IMR-90 (cell line): ENCODE data around the gene GBA3. TPM values are rescaled to one million over a fixed set of nuclear protein-coding genes. Genes with fewer than 3 reads are reported as not detected.

Experiments used
- ATAC-seq: fragments of 200-7000 bp; cut with Tn5 transposase; 2 replicates; pipeline ENCODE4 v1.9.1; 2020; ENCODE audit warnings: low read depth, mild to moderate bottlenecking, moderate library complexity
- BruUV-seq: library from RNA; stranded (reverse); fragments of 400-500 nt; replicated peaks from 2 replicates; lab custom pipeline; 2021; lab: Mats Ljungman, UMichigan
- CTCF ChIA-PET: fragments of 300-600 bp; formaldehyde crosslinking; extraction: SDS; loops from one replicate; lab custom pipeline; 2021; ENCODE audit warnings: antibody characterized with exemption; lab: Yijun Ruan, JAX
- POLR2A ChIA-PET: fragments of 300-600 bp; sonication (Branson Sonifier 250); formaldehyde crosslinking; loops from one replicate; lab custom pipeline; 2022; ENCODE audit warnings: antibody characterized with exemption; ENCODE audit not compliant: unreplicated experiment; lab: Charles Lee
- DNase-seq: peaks from one replicate; pipeline ENCODE4 v3.0.0; 2013
- H2AFZ ChIP-seq: replicated peaks from 2 replicates; pipeline ENCODE3; 2013; ENCODE audit warnings: low read length, mild to moderate bottlenecking; ENCODE audit not compliant: poor library complexity
- H2AK5ac ChIP-seq: 2 replicates; pipeline ENCODE4 v1.6.1; 2013; ENCODE audit warnings: low read depth, low read length, inconsistent platforms
- H2AK9ac ChIP-seq: replicated peaks from 2 replicates; pipeline ENCODE3; 2013; ENCODE audit warnings: mild to moderate bottlenecking, low read depth, low read length, moderate library complexity; ENCODE audit not compliant: poor library complexity
- H2BK120ac ChIP-seq: 2 replicates; pipeline ENCODE4 v1.6.1; 2013; ENCODE audit warnings: low read depth, low read length, inconsistent platforms
- H2BK15ac ChIP-seq: 3 replicates; pipeline ENCODE4 v1.6.1; 2013; ENCODE audit warnings: low read depth, low read length, inconsistent platforms
- H2BK20ac ChIP-seq: 2 replicates; pipeline ENCODE4 v1.6.1; 2013; ENCODE audit warnings: low read depth, mild to moderate bottlenecking, inconsistent platforms, low read length, moderate library complexity
- H2BK5ac ChIP-seq: 2 replicates; pipeline ENCODE4 v1.6.1; 2013; ENCODE audit warnings: mild to moderate bottlenecking, low read depth, low read length, inconsistent platforms; ENCODE audit not compliant: poor library complexity, severe bottlenecking
- H3K14ac ChIP-seq: replicated peaks from 2 replicates; pipeline ENCODE4 v1.6.1; 2013; ENCODE audit warnings: low read depth, low read length, inconsistent platforms
- H3K18ac ChIP-seq: 2 replicates; pipeline ENCODE4 v1.6.1; 2013; ENCODE audit warnings: low read depth, low read length, control low read depth
- H3K23ac ChIP-seq: 2 replicates; pipeline ENCODE4 v1.6.1; 2013; ENCODE audit warnings: low read depth, low read length, inconsistent platforms
- H3K27ac ChIP-seq: 2 replicates; pipeline ENCODE4 v1.5.1; 2013; ENCODE audit warnings: mild to moderate bottlenecking, control low read depth, low read length; ENCODE audit not compliant: insufficient read depth
- H3K27me3 ChIP-seq: 2 replicates; pipeline ENCODE4 v1.6.1; 2013; ENCODE audit warnings: low read length; ENCODE audit not compliant: control insufficient read depth, insufficient read depth
- H3K36me3 ChIP-seq: 2 replicates; pipeline ENCODE4 v1.6.1; 2013; ENCODE audit warnings: low read length, mixed read lengths; ENCODE audit not compliant: control insufficient read depth, insufficient read depth
- H3K4ac ChIP-seq: 2 replicates; pipeline ENCODE4 v1.6.1; 2013; ENCODE audit warnings: low read depth, low read length, inconsistent platforms
- H3K4me1 ChIP-seq: 2 replicates; pipeline ENCODE4 v1.6.1; 2013; ENCODE audit warnings: low read length, mixed read lengths; ENCODE audit not compliant: control insufficient read depth, insufficient read depth
- H3K4me2 ChIP-seq: 2 replicates; pipeline ENCODE4 v1.6.1; 2013; ENCODE audit warnings: low read depth, mild to moderate bottlenecking, control low read depth, low read length, moderate library complexity
- H3K4me3 ChIP-seq: 2 replicates; pipeline ENCODE4 v1.5.1; 2013; ENCODE audit warnings: low read depth, mild to moderate bottlenecking, control low read depth, low read length, moderate library complexity; ENCODE audit not compliant: insufficient read depth
- H3K56ac ChIP-seq: 2 replicates; pipeline ENCODE4 v1.6.1; 2013; ENCODE audit warnings: low read length, inconsistent platforms; ENCODE audit not compliant: insufficient read depth; ENCODE audit errors: extremely low read depth
- H3K79me1 ChIP-seq, 2 experiments: 2 replicates each; pipeline ENCODE4 v1.6.1; 2013; ENCODE audit warnings: low read length in 2 of 2, inconsistent platforms in 1 of 2, low read depth in 1 of 2
- H3K9ac ChIP-seq: 2 replicates; pipeline ENCODE4 v1.6.1; 2013; ENCODE audit warnings: low read depth, low read length, control low read depth
- H3K9me1 ChIP-seq: 2 replicates; pipeline ENCODE4 v1.6.1; 2013; ENCODE audit warnings: low read length, inconsistent platforms; ENCODE audit not compliant: insufficient read depth
- H3K9me3 ChIP-seq: 2 replicates; pipeline ENCODE4 v1.6.1; 2013; ENCODE audit warnings: low read length; ENCODE audit not compliant: control insufficient read depth, insufficient read depth
- H4K20me1 ChIP-seq: 2 replicates; pipeline ENCODE4 v1.6.1; 2013; ENCODE audit warnings: low read length, inconsistent platforms; ENCODE audit not compliant: insufficient read depth
- H4K5ac ChIP-seq: 2 replicates; pipeline ENCODE4 v1.6.1; 2013; ENCODE audit warnings: mild to moderate bottlenecking, low read depth, low read length, control low read depth
- H4K8ac ChIP-seq, 2 experiments: 2 replicates each; pipeline ENCODE4 v1.6.1; 2013; ENCODE audit warnings: low read depth in 2 of 2, low read length in 2 of 2, control low read depth in 1 of 2, inconsistent platforms in 1 of 2
- H4K91ac ChIP-seq: 2 replicates; pipeline ENCODE4 v1.6.1; 2013; ENCODE audit warnings: low read depth, low read length, inconsistent platforms; ENCODE audit not compliant: insufficient read depth
- CEBPB ChIP-seq: IDR thresholded peaks from 2 replicates; pipeline ENCODE4 v1.6.1; 2012; ENCODE audit warnings: low read depth, low read length, improper control_type of control experiment
- CTCF ChIP-seq: conservative IDR thresholded peaks from 2 replicates; pipeline ENCODE4 v1.5.1; 2012; ENCODE audit warnings: mild to moderate bottlenecking, low read depth, low read length, improper control_type of control experiment
- FOS ChIP-seq: fragments of 150-350 bp; IDR thresholded peaks from 2 replicates; pipeline ENCODE4 v1.6.1; 2016; ENCODE audit warnings: low read depth, low read length
- MAFK ChIP-seq: IDR thresholded peaks from 2 replicates; pipeline ENCODE4 v1.6.1; 2012; ENCODE audit warnings: low read depth, low read length, improper control_type of control experiment
- MAZ ChIP-seq: IDR thresholded peaks from 2 replicates; pipeline ENCODE4 v1.6.1; 2012; ENCODE audit warnings: low read depth, mild to moderate bottlenecking, low read length, improper control_type of control experiment, moderate library complexity, borderline replicate concordance
- MXI1 ChIP-seq: IDR thresholded peaks from 2 replicates; pipeline ENCODE4 v1.6.1; 2012; ENCODE audit warnings: low read depth, mild to moderate bottlenecking, low read length, moderate library complexity, borderline replicate concordance
- RAD21 ChIP-seq: IDR thresholded peaks from 2 replicates; pipeline ENCODE4 v1.6.1; 2012; ENCODE audit warnings: low read length, improper control_type of control experiment
- RCOR1 ChIP-seq: IDR thresholded peaks from 2 replicates; pipeline ENCODE4 v1.6.1; 2012; ENCODE audit warnings: mild to moderate bottlenecking, low read length, improper control_type of control experiment; ENCODE audit not compliant: insufficient replicate concordance
- RFX5 ChIP-seq: IDR thresholded peaks from 2 replicates; pipeline ENCODE4 v1.8.0; 2012; ENCODE audit warnings: low read depth, mild to moderate bottlenecking, low read length, moderate library complexity
- SMC3 ChIP-seq: fragments of 150-350 bp; IDR thresholded peaks from 2 replicates; pipeline ENCODE4 v1.6.1; 2016; ENCODE audit warnings: low read depth, mild to moderate bottlenecking, antibody characterized with exemption, low read length, moderate library complexity
- USF2 ChIP-seq: fragments of 150-350 bp; IDR thresholded peaks from 2 replicates; pipeline ENCODE4 v1.6.1; 2017; ENCODE audit warnings: mild to moderate bottlenecking, antibody characterized with exemption, low read length, low read depth
- dilution Hi-C: fragments of 300-500 bp; cut with HindIII; formaldehyde crosslinking; loops from one replicate; pipeline ENCODE4 v1.14.3; 2018; ENCODE audit warnings: low sequenced_read_pairs; ENCODE audit not compliant: unreplicated experiment
- in situ Hi-C: fragments of 300-500 bp; cut with MboI; formaldehyde crosslinking; loops from 3 replicates; pipeline ENCODE4 v1.14.3; 2019; ENCODE audit warnings: low sequenced_read_pairs, inconsistent platforms, mixed read lengths
- intact Hi-C: fragments of 100-400 bp; cut with micrococcal nuclease; formaldehyde crosslinking; loops from 2 replicates; pipeline ENCODE4 v1.10.0; 2022
- polyA plus RNA-seq, 3 experiments: library from polyadenylated mRNA; depleted of rRNA; stranded (reverse); fragments of >200 nt; gene quantifications; 2 replicates each; pipeline ENCODE4 v1.2.3, GENCODE V29; 2012; ENCODE audit warnings: low replicate concordance in 1 of 3
- total RNA-seq: library from RNA; depleted of rRNA; stranded (reverse); fragments of >200 nt; gene quantifications from 2 replicates; pipeline ENCODE4 v1.2.3, GENCODE V29; 2012
- TF ChIP-seq, protein P1 (sequence below): fragments of 150-350 bp; IDR thresholded peaks from 2 replicates; pipeline ENCODE4 v1.6.1; 2016; ENCODE audit warnings: low read depth, mild to moderate bottlenecking, low read length, moderate library complexity, borderline replicate concordance

GBA3 gene
- total and polyA plus RNA-seq, 2 of the 4 experiments (the other 2 are of a cell fraction), result not detected

- no peak overlapping the region for H3K4me2 ChIP-seq
- H3K4me1 ChIP-seq, result no peaks in the 10 kb centered on the region
- ChIA-PET POLR2A (no interaction called here), CTCF (no interaction called here)
- H3K9me3 ChIP-seq, result no peaks in the 10 kb centered on the region
- no peak overlapping the region for H4K91ac ChIP-seq
- H2AK5ac ChIP-seq, result no peak overlapping the region
- intact Hi-C loops (no loop called here), dilution Hi-C loops (no loop called here), in situ Hi-C loops (no loop called here)
- H3K9ac ChIP-seq, result no peak overlapping the region
- H3K56ac ChIP-seq, result no peak overlapping the region
- H4K20me1 ChIP-seq, result no peaks in the 10 kb centered on the region
- H3K9me1 ChIP-seq, result no peaks in the 10 kb centered on the region
- H2BK5ac ChIP-seq, result no peak overlapping the region
- H2AK9ac ChIP-seq, result no peak overlapping the region
- H3K27me3 ChIP-seq, result peaks cover 2% of the 10 kb centered on the region; the same call in 1 of the 2 replicates
- TF ChIP-seq, protein P1, sequence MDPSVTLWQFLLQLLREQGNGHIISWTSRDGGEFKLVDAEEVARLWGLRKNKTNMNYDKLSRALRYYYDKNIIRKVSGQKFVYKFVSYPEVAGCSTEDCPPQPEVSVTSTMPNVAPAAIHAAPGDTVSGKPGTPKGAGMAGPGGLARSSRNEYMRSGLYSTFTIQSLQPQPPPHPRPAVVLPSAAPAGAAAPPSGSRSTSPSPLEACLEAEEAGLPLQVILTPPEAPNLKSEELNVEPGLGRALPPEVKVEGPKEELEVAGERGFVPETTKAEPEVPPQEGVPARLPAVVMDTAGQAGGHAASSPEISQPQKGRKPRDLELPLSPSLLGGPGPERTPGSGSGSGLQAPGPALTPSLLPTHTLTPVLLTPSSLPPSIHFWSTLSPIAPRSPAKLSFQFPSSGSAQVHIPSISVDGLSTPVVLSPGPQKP, result no peak
- TF ChIP-seq MXI1, result no peak
- TF ChIP-seq MAZ, result no peak
- TF ChIP-seq USF2, result no peak
- no peak for TF ChIP-seq RFX5
- TF ChIP-seq SMC3, result no peak
- TF ChIP-seq CEBPB, result no peak
- TF ChIP-seq CTCF, result no peak
- TF ChIP-seq RCOR1, result no peak
- no peak for TF ChIP-seq MAFK
- TF ChIP-seq RAD21, result no peak
- TF ChIP-seq FOS, result no peak
- DNase-seq (no peak), ATAC-seq (no peak)
- H3K23ac ChIP-seq, result no peak overlapping the region
- H4K5ac ChIP-seq, result no peak overlapping the region
- BruUV-seq, result no TSS peak
- no peak overlapping the region for H3K4me3 ChIP-seq
- no peak overlapping the region for H3K4ac ChIP-seq
- no peak overlapping the region for H3K27ac ChIP-seq
- H2BK20ac ChIP-seq, result no peak overlapping the region
- H2BK15ac ChIP-seq, result no peak overlapping the region
- no peak overlapping the region for H2BK120ac ChIP-seq
- no peak overlapping the region for H4K8ac ChIP-seq
- no peaks in the 10 kb centered on the region for H3K36me3 ChIP-seq
- no peak overlapping the region for H3K18ac ChIP-seq
- H2AFZ ChIP-seq, result no peak overlapping the region
- no peaks in the 10 kb centered on the region for H3K79me1 ChIP-seq
- no peak overlapping the region for H3K14ac ChIP-seq
These were observed 9.0 kb upstream of the GBA3 start for GRCh38 chr4:22683726-22684125.
